Measurements from ENCODE around the gene AFF3. TPM values are rescaled to one million over a fixed set of nuclear protein-coding genes. Genes with fewer than 3 reads are reported as not detected.

The AFF3 gene
- total RNA-seq, 6 experiments from 2014 or later, result 1.3 to 7.3 (median 6.4) TPM

DNA sequence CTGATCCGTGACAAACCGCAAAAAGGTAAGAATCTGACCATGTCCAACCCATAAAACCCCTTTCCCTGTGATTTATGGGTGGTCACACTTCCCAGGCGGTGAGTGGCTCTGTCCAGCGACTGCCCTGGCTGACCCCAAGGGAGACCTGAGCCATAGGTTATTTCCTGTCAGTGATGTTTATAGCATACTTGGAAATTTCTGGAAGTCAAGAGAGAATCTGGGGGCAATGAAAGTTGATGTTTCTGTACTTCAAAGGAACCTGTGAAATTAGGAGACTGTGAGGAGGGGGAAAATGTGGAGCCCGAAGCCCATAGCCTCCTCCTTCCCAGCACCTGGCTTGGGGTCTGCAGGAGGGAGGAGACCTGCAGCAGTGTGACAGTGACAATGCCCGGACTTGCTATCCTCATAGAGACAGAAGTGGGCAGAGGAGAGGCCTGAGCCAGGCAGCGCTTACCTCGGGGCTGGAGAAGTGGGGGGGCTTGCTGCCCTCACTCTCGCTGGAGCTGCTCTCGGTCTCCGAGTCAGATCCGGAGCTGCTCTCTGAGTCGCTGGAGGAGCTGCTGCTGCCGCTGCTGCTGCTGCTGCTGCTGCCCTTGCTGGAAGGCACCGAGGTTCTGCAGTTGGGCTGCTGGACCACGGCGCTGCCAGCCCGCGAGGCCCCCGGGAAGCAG is 541.3 kb downstream of the AFF3 start:
- WGBS (ENCODE audit: insufficient coverage, low coverage, low lambda C conversion rate, missing lambda C conversion rate), result 62% methylated on average over 5 of the region's 20 CpGs
- no peaks in the 10 kb centered on the region for H3K36me3 ChIP-seq
- DNase-seq (no peak), ATAC-seq (peak in 1 of 4 donors; percentile 18)
- no peak for TF ChIP-seq POLR2A (IDR thresholded peaks at IDR 0.05)
- TF ChIP-seq, protein P1, sequence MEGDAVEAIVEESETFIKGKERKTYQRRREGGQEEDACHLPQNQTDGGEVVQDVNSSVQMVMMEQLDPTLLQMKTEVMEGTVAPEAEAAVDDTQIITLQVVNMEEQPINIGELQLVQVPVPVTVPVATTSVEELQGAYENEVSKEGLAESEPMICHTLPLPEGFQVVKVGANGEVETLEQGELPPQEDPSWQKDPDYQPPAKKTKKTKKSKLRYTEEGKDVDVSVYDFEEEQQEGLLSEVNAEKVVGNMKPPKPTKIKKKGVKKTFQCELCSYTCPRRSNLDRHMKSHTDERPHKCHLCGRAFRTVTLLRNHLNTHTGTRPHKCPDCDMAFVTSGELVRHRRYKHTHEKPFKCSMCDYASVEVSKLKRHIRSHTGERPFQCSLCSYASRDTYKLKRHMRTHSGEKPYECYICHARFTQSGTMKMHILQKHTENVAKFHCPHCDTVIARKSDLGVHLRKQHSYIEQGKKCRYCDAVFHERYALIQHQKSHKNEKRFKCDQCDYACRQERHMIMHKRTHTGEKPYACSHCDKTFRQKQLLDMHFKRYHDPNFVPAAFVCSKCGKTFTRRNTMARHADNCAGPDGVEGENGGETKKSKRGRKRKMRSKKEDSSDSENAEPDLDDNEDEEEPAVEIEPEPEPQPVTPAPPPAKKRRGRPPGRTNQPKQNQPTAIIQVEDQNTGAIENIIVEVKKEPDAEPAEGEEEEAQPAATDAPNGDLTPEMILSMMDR (IDR thresholded peaks at IDR 0.05), result no peak
- no peaks in the 10 kb centered on the region for H3K9me3 ChIP-seq
- intact Hi-C loops (cut with DNase I), result no loop called here
- no peak overlapping the region for H3K4me3 ChIP-seq
- H3K4me1 ChIP-seq, result no peaks in the 10 kb centered on the region
- no peak overlapping the region for H3K27ac ChIP-seq
- H3K27me3 ChIP-seq, result no peaks in the 10 kb centered on the region

DNA sequence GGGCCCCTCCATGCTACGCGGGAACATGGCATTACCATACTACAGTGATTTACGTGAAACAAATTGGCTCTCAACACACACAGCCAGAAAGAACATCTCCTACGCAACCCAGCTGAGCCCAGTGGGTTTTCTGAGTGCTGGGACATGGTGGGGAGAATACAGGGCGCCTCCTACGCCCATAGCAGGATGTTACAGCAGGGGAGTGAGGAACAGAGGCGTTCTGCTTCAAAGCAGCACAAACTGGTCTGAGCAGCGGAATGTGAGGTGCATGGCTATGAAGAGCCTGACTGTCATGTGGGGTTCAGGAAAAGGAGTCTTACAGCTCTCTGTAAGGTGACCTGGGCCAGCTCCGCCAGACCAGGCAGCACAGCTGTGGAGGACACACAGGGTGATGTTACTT is 543.9 kb downstream of the AFF3 start:
- Histone ChIP-seq H3K27me3 (no peaks in the 10 kb centered on the region), H3K27ac (no peak overlapping the region), H3K9me3 (no peaks in the 10 kb centered on the region), H3K4me1 (no peaks in the 10 kb centered on the region), H3K36me3 (no peaks in the 10 kb centered on the region), H3K4me3 (no peak overlapping the region)
- ATAC-seq, result no peak
- WGBS (ENCODE audit: insufficient coverage, low coverage, low lambda C conversion rate, missing lambda C conversion rate), result 100% methylated on average over 1 of the region's 9 CpGs
- DNase-seq, result no peak
- intact Hi-C loops (cut with DNase I), result no loop called here
- no peak for TF ChIP-seq POLR2A (IDR thresholded peaks at IDR 0.05)
- TF ChIP-seq, protein P1 (IDR thresholded peaks at IDR 0.05), result no peak

DNA sequence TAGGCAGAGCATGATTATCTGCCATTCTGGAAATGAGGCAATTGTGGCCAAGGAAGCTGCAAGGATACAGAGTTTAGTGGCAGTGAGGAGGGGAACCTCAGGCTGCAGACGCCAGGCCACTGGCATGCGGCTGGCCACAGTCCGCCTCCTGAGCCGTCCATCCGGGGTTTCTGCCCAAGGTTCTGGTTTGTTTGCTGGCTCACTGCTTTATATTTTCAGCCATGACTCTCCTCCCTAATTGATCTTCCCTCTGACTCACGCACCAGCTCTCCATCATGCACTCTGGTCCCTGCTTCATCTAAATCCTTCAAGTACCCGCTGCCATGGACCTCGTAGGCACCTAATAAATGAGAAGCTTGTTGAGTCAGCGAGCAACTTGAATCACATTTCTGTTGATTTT is 544.8 kb downstream of the AFF3 start:
- no peaks in the 10 kb centered on the region for H3K36me3 ChIP-seq
- H3K4me1 ChIP-seq, result no peaks in the 10 kb centered on the region
- no peaks in the 10 kb centered on the region for H3K27me3 ChIP-seq
- 85% methylated on average over 4 of the region's 9 CpGs for WGBS (ENCODE audit: insufficient coverage, low coverage, low lambda C conversion rate, missing lambda C conversion rate)
- H3K27ac ChIP-seq, result no peak overlapping the region
- intact Hi-C loops (cut with DNase I), result no loop called here
- H3K9me3 ChIP-seq, result no peaks in the 10 kb centered on the region
- TF ChIP-seq, protein P1 (IDR thresholded peaks at IDR 0.05), result no peak
- TF ChIP-seq POLR2A (IDR thresholded peaks at IDR 0.05), result no peak
- no peak overlapping the region for H3K4me3 ChIP-seq
- DNase-seq, result no peak
- no peak for ATAC-seq

- WGBS (ENCODE audit: insufficient coverage, low coverage, low lambda C conversion rate, missing lambda C conversion rate), result 78% methylated on average over 2 of the region's 3 CpGs
- Histone ChIP-seq H3K27ac (no peak overlapping the region), H3K36me3 (no peaks in the 10 kb centered on the region), H3K4me1 (no peaks in the 10 kb centered on the region), H3K27me3 (no peaks in the 10 kb centered on the region), H3K9me3 (no peaks in the 10 kb centered on the region), H3K4me3 (no peak overlapping the region)
- intact Hi-C loops (cut with DNase I), result no loop called here
- TF ChIP-seq POLR2A (IDR thresholded peaks at IDR 0.05), result no peak
- TF ChIP-seq, protein P1 (IDR thresholded peaks at IDR 0.05), result no peak
- ATAC-seq, result no peak
- DNase-seq, result no peak
These were observed 547.0 kb downstream of the AFF3 start for GRCh38 chr2:99595373-99595772.

Data from right lobe of liver (tissue), 6 donors.